IPS-15b (cell line): ENCODE results near the gene CLEC6A.
"Not testable (repeated sequence)": the region's sequence is repeated elsewhere in the genome, so short reads cannot be mapped to it uniquely, and the experiment has no call there.

Source experiments
- H3K27me3 ChIP-seq: one replicate; pipeline ENCODE4 v1.6.1; 2013; ENCODE audit warnings: low read length; ENCODE audit not compliant: control insufficient read depth, insufficient read depth
- H3K36me3 ChIP-seq: one replicate; pipeline ENCODE4 v1.6.1; 2013; ENCODE audit warnings: low read length; ENCODE audit not compliant: control insufficient read depth, insufficient read depth
- H3K4me1 ChIP-seq: one replicate; pipeline ENCODE4 v1.6.1; 2013; ENCODE audit warnings: mild to moderate bottlenecking, low read length; ENCODE audit not compliant: control insufficient read depth, insufficient read depth
- H3K4me3 ChIP-seq: one replicate; pipeline ENCODE4 v1.5.1; 2013; ENCODE audit warnings: low read depth, low read length
- H3K9ac ChIP-seq: one replicate; pipeline ENCODE4 v1.6.1; 2013; ENCODE audit warnings: low read depth, mild to moderate bottlenecking, low read length
- H3K9me3 ChIP-seq: one replicate; pipeline ENCODE4 v1.6.1; 2013; ENCODE audit warnings: mild to moderate bottlenecking, low read length; ENCODE audit not compliant: control insufficient read depth, insufficient read depth

The CLEC6A gene

GRCh38 chr12:8461426-8461825 lies 5.7 kb downstream of the CLEC6A start:
- H3K4me1 ChIP-seq = peaks cover 11% of the 10 kb centered on the region
- H3K9ac ChIP-seq = no peak overlapping the region
- H3K9me3 ChIP-seq = no peaks in the 10 kb centered on the region
- H3K27me3 ChIP-seq = no peaks in the 10 kb centered on the region
- H3K36me3 ChIP-seq = no peaks in the 10 kb centered on the region
- H3K4me3 ChIP-seq = no peak overlapping the region

GRCh38 chr12:8465301-8465996 lies 9.7 kb downstream of the CLEC6A start:
- Histone ChIP-seq H3K4me1 (peaks cover 11% of the 10 kb centered on the region), H3K36me3 (no peaks in the 10 kb centered on the region), H3K9ac (no peak overlapping the region), H3K27me3 (no peaks in the 10 kb centered on the region), H3K9me3 (peaks cover 3% of the 10 kb centered on the region), H3K4me3 (no peak overlapping the region)

GRCh38 chr12:8466241-8466640 lies 10.5 kb downstream of the CLEC6A start:
- peaks cover 10% of the 10 kb centered on the region for H3K4me1 ChIP-seq
- H3K9me3 ChIP-seq = peaks cover 3% of the 10 kb centered on the region
- H3K27me3 ChIP-seq = no peaks in the 10 kb centered on the region
- no peak overlapping the region for H3K9ac ChIP-seq
- no peak overlapping the region for H3K4me3 ChIP-seq
- H3K36me3 ChIP-seq = no peaks in the 10 kb centered on the region

DNA sequence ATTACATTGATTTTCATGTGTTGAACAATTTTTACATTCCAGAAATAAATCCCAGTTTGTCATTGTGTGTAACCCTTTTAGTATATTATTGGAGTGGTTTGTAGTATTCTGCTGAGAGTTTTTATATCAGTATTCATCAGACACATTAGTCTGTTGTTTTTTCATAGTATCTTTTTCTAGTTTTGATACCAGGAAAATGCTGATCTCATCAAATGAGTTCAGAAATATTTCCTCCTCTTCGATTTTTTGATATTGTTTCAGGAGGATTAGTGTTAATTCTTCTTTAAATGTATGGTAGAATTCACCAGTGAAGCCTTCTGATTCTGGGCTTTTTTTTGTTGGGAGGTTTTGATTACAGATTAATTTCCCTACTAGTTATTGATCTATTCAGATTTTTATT lies 15.3 kb downstream of the CLEC6A start:
- Histone ChIP-seq H3K27me3 (no peaks in the 10 kb centered on the region), H3K4me1 (peaks cover 12% of the 10 kb centered on the region), H3K9me3 (peaks cover 3% of the 10 kb centered on the region), H3K9ac (no peak overlapping the region), H3K36me3 (no peaks in the 10 kb centered on the region), H3K4me3 (no peak overlapping the region)

- Histone ChIP-seq H3K9ac (no peak overlapping the region), H3K4me1 (peaks cover 12% of the 10 kb centered on the region), H3K4me3 (no peak overlapping the region), H3K36me3 (no peaks in the 10 kb centered on the region), H3K9me3 (no peaks in the 10 kb centered on the region), H3K27me3 (no peaks in the 10 kb centered on the region)
Measured at GRCh38 chr12:8475508-8476203, 19.9 kb downstream of the CLEC6A start.

GRCh38 chr12:8482571-8483061 lies 26.9 kb downstream of the CLEC6A start:
- Histone ChIP-seq H3K4me3 (no peak overlapping the region), H3K36me3 (no peaks in the 10 kb centered on the region), H3K9me3 (no peaks in the 10 kb centered on the region), H3K27me3 (no peaks in the 10 kb centered on the region), H3K9ac (no peak overlapping the region), H3K4me1 (peaks cover 11% of the 10 kb centered on the region)

GRCh38 chr12:8483079-8483478 lies 27.3 kb downstream of the CLEC6A start:
- H3K36me3 ChIP-seq = no peaks in the 10 kb centered on the region
- no peak overlapping the region for H3K4me3 ChIP-seq
- no peak overlapping the region for H3K9ac ChIP-seq
- H3K9me3 ChIP-seq = no peaks in the 10 kb centered on the region
- no peaks in the 10 kb centered on the region for H3K27me3 ChIP-seq
- H3K4me1 ChIP-seq = peaks cover 11% of the 10 kb centered on the region

DNA sequence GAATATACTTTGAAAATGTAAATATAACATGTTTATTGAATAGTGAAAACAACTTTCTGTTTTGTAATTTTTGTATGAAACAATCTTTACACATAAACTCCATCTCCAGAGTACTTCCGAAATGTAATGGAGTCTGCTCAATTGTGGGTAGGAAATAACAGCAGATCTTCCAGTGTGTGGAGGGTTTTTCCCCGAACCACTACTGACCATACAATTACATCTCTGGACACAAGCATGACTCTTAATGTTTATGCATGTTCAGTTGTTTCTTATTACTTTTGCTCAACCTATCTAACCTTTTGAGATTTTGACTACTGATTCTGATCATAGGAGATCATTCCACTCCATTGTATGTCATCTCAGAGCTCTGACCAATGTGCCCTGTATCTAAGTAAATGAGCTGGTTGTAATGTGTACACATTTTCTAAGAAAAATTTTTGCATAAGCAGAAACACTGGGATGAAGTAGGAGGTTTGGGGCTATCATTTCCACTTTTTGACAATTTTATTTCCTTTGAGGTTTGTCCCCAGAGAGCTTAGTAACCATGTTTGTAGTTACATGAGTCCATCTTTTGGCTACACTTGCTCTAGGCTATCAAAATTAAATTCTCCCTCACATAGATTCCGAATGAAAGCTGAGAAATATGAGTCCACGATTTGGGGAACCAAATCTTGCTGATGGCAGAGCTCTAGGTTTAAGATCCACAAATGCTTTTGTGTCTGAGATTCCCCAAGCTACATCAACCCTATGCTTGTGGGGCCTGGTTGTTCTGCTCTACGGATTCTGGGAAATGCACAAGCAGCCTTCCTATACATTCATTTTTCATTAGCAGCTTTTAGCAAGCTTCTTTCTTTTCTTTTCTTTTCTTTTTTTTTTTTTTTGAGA lies 36.1 kb downstream of the CLEC6A start:
- Histone ChIP-seq H3K4me3 (no peak overlapping the region), H3K4me1 (no peaks in the 10 kb centered on the region), H3K27me3 (no peaks in the 10 kb centered on the region), H3K9me3 (no peaks in the 10 kb centered on the region), H3K36me3 (no peaks in the 10 kb centered on the region), H3K9ac (no peak overlapping the region)

GRCh38 chr12:8493084-8493483 lies 37.3 kb downstream of the CLEC6A start:
- Histone ChIP-seq H3K9me3 (no peaks in the 10 kb centered on the region), H3K4me1 (no peaks in the 10 kb centered on the region), H3K9ac (no peak overlapping the region), H3K27me3 (no peaks in the 10 kb centered on the region), H3K36me3 (no peaks in the 10 kb centered on the region), H3K4me3 (no peak overlapping the region)

GRCh38 chr12:8495671-8496070 lies 39.9 kb downstream of the CLEC6A start:
- H3K9me3 ChIP-seq, H3K4me3 ChIP-seq, H3K9ac ChIP-seq, H3K36me3 ChIP-seq, H3K4me1 ChIP-seq, H3K27me3 ChIP-seq: not testable (repeated sequence)

GRCh38 chr12:8496074-8496473 lies 40.3 kb downstream of the CLEC6A start:
- H3K4me1 ChIP-seq, H3K36me3 ChIP-seq, H3K9me3 ChIP-seq, H3K4me3 ChIP-seq, H3K9ac ChIP-seq, H3K27me3 ChIP-seq: not testable (repeated sequence)
